ENCODE results near the gene WWOX. TPM values are rescaled to one million over a fixed set of nuclear protein-coding genes. Genes with fewer than 3 reads are reported as not detected.

WWOX gene
- total RNA-seq, 1 donor from 2014 or later: 19.2 TPM

- no peak for ATAC-seq
- DNase-seq: no peak
- Histone ChIP-seq H3K27me3 (ENCODE audit: low read depth) (no peaks in the 10 kb centered on the region), H3K27ac (no peak overlapping the region), H3K4me3 (no peak overlapping the region), H3K9me3 (no peaks in the 10 kb centered on the region), H3K36me3 (peaks cover 26% of the 10 kb centered on the region), H3K4me1 (no peaks in the 10 kb centered on the region)
- intact Hi-C loops (cut with DNase I): no loop called here
- no peak for TF ChIP-seq CTCF (IDR thresholded peaks at IDR 0.05)
Observed at GRCh38 chr16:78117391-78117790, 17.9 kb downstream of the WWOX start.

GRCh38 chr16:78118469-78119025 is 19.1 kb downstream of the WWOX start:
- no peak for TF ChIP-seq CTCF (IDR thresholded peaks at IDR 0.05)
- Histone ChIP-seq H3K9me3 (no peaks in the 10 kb centered on the region), H3K4me3 (no peak overlapping the region), H3K27ac (no peak overlapping the region), H3K36me3 (peaks cover 26% of the 10 kb centered on the region), H3K4me1 (peaks cover 7% of the 10 kb centered on the region), H3K27me3 (ENCODE audit: low read depth) (no peaks in the 10 kb centered on the region)
- intact Hi-C loops (cut with DNase I): no loop called here
- DNase-seq (no peak), ATAC-seq (no peak)

GRCh38 chr16:78122774-78123315 is 23.4 kb downstream of the WWOX start:
- Histone ChIP-seq H3K9me3 (no peaks in the 10 kb centered on the region), H3K4me3 (no peak overlapping the region), H3K27me3 (ENCODE audit: low read depth) (no peaks in the 10 kb centered on the region), H3K4me1 (peaks cover 14% of the 10 kb centered on the region), H3K27ac (no peak overlapping the region), H3K36me3 (peaks cover 10% of the 10 kb centered on the region)
- ATAC-seq (peak; percentile 68 to 90), DNase-seq (no peak)
- intact Hi-C loops (cut with DNase I): no loop called here
- peak; percentile 55 for TF ChIP-seq CTCF (IDR thresholded peaks at IDR 0.05)

GRCh38 chr16:78125112-78125844 is 25.8 kb downstream of the WWOX start:
- Histone ChIP-seq H3K9me3 (no peaks in the 10 kb centered on the region), H3K27ac (no peak overlapping the region), H3K27me3 (ENCODE audit: low read depth) (no peaks in the 10 kb centered on the region), H3K4me3 (no peak overlapping the region), H3K36me3 (no peaks in the 10 kb centered on the region), H3K4me1 (peaks cover 17% of the 10 kb centered on the region)
- no peak for TF ChIP-seq CTCF (IDR thresholded peaks at IDR 0.05)
- ATAC-seq (no peak), DNase-seq (no peak)
- intact Hi-C loops (cut with DNase I): no loop called here

- Histone ChIP-seq H3K27me3 (ENCODE audit: low read depth) (no peaks in the 10 kb centered on the region), H3K4me1 (peaks cover 17% of the 10 kb centered on the region), H3K27ac (no peak overlapping the region), H3K36me3 (no peaks in the 10 kb centered on the region), H3K9me3 (no peaks in the 10 kb centered on the region), H3K4me3 (no peak overlapping the region)
- intact Hi-C loops (cut with DNase I): no loop called here
- DNase-seq (no peak), ATAC-seq (no peak)
- TF ChIP-seq CTCF (IDR thresholded peaks at IDR 0.05): no peak
Observed at GRCh38 chr16:78126662-78127061, 27.2 kb downstream of the WWOX start.

Measured in lower lobe of right lung (tissue), 2 donors.